GM21576 (cell line): ENCODE data around the gene HABP4.
"Not testable (repeated sequence)": the region's sequence is repeated elsewhere in the genome, so short reads cannot be mapped to it uniquely, and the experiment has no call there.

Source experiments
- ATAC-seq: cut with Tn5 transposase; IDR thresholded peaks from one replicate; pipeline ENCODE4 v1.9.1; 2021; ENCODE audit warnings: mild to moderate bottlenecking, moderate library complexity; ENCODE audit not compliant: unreplicated experiment

HABP4 gene

GRCh38 chr9:96496368-96497116 is 46.6 kb downstream of the HABP4 start:
- ATAC-seq, result no peak

GRCh38 chr9:96497117-96497399 is 47.1 kb downstream of the HABP4 start:
- no peak for ATAC-seq

GRCh38 chr9:96498796-96499195 is 48.8 kb downstream of the HABP4 start:
- ATAC-seq, result no peak

- ATAC-seq, result no peak
These were observed 49.3 kb downstream of the HABP4 start for GRCh38 chr9:96499257-96499656.

- no peak for ATAC-seq
These were observed 51.0 kb downstream of the HABP4 start for GRCh38 chr9:96500696-96501632.

- no peak for ATAC-seq
These were observed 51.9 kb downstream of the HABP4 start for GRCh38 chr9:96501633-96502538.

- ATAC-seq, result no peak
These were observed 52.8 kb downstream of the HABP4 start for GRCh38 chr9:96502539-96503373.

- ATAC-seq, result not testable (repeated sequence)
These were observed 53.4 kb downstream of the HABP4 start for GRCh38 chr9:96503374-96503748.

- ATAC-seq, result no peak
These were observed 53.9 kb downstream of the HABP4 start for GRCh38 chr9:96503918-96504317.

GRCh38 chr9:96505316-96505991 is 55.5 kb downstream of the HABP4 start:
- ATAC-seq, result no peak

- ATAC-seq, result no peak
These were observed 58.4 kb downstream of the HABP4 start for GRCh38 chr9:96508227-96508940.

GRCh38 chr9:96509026-96509425 is 59.1 kb downstream of the HABP4 start:
- no peak for ATAC-seq

- ATAC-seq, result no peak
These were observed 59.9 kb downstream of the HABP4 start for GRCh38 chr9:96509848-96510247.

GRCh38 chr9:96510258-96510657 is 60.3 kb downstream of the HABP4 start:
- ATAC-seq, result no peak

GRCh38 chr9:96512240-96512639 is 62.3 kb downstream of the HABP4 start:
- no peak for ATAC-seq

GRCh38 chr9:96513622-96514021 is 63.7 kb downstream of the HABP4 start:
- no peak for ATAC-seq

GRCh38 chr9:96514108-96514799 is 64.3 kb downstream of the HABP4 start:
- ATAC-seq, result no peak

GRCh38 chr9:96514800-96515158 is 64.8 kb downstream of the HABP4 start:
- no peak for ATAC-seq
